GM21360 (cell line): ENCODE results near the gene CMYA5.
"Not testable (repeated sequence)": the region's sequence is repeated elsewhere in the genome, so short reads cannot be mapped to it uniquely, and the experiment has no call there.

Experiments
- ATAC-seq: cut with Tn5 transposase; IDR thresholded peaks from one replicate; pipeline ENCODE4 v1.9.1; 2021; ENCODE audit warnings: mild to moderate bottlenecking, moderate library complexity; ENCODE audit not compliant: unreplicated experiment

CMYA5 gene

DNA sequence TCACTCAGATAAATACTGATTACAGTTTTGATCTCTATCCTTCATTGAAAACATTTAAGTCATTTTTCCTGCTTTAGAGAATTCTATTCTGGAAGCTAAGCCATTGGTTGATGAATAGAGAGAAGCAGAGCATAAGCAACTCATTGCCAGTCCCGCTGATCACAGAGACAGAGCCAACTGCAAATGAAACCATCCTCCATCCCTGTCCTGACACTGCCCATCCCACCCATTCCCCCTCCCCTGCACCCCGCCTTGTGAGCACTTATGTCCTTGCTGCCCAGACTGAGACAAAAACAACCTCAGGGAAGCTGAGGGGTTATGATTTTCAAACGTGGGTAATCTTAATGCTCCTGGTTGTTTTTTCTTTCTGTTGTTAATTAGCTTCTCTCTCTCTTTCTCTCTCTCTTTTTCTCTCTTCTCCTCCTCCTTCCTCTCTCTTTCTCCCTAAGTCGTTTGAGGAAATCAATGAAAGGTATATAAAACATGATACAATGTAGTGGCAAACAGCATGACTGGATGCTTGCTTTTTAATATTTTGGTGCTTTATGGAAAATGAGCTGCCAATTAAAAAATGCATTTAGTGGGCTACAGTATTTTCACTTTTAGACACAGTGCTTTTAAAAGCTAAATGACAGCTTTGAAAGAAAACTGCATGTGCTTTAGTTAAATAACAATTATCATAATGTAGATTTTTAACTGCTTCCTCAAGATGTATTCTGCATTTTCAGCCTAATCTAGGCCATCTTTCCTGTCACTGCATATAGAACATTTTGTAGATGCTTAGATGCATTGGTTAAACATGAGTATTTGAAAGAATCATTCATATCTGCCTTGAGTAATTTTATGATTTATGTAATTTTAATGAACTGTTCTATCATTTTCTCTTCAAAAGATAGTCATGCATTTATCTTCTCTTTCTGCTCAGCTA, 57.3 kb downstream of the CMYA5 start:
- no peak for ATAC-seq

DNA sequence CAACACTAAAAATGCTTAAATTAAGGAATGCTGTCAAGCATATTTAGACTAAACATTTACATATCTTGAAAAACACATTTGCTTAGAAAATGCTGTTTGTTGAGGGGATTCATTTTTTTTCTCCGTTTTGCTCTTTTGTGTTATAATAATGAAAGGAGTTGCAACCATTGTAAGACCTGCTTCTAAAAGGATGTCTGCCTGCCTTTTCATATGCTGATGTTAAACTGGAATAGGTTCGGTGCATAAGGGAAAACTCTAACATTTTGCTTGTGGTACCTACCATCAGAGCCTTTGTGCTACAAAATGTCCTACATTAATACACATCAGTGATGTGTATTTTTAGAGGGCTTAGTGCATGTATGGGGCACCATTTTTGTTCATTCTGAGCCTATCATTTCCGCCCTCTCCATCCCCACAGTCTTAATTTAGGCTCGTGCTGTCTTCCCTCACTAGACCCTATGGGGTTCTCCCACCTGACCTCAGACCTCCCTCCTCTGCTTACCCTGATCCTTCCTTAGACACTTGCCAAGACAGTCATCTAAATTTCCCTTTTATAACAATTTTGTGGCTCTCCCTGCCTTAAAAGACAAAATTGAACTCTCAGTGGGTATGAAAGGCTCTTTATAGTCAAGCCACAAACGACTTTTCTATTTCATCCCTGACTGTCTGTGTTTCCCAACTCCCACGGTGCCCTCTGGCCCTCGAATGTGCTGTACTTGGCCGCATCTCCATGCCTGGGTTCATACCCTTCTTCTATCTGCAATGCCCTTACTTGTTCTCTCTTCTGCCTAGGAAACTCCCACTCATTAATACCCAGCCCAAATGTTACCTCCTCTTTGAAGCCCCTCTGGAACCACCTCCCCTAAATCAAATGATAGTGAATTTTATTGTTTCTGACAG, 61.2 kb downstream of the CMYA5 start:
- no peak for ATAC-seq

DNA sequence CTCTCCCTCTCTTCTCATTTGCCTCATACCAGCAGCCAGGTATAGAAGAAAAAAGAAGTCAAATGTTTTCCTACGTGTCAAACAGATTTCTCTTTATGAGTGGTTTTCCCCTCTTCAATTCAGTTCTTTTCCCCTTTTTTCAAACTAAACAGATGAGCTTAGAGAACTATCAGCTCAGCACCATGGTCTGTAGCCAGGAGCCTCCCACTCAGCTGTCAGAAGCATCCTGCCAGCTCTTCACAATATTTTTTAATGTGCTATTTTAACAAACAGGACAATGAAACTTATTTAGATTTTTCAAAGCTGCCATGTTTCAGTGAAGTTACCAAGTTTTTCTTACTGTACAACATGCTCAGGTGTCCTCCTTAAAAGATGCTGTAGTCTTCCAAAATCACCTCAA, 63.5 kb downstream of the CMYA5 start:
- ATAC-seq = no peak

DNA sequence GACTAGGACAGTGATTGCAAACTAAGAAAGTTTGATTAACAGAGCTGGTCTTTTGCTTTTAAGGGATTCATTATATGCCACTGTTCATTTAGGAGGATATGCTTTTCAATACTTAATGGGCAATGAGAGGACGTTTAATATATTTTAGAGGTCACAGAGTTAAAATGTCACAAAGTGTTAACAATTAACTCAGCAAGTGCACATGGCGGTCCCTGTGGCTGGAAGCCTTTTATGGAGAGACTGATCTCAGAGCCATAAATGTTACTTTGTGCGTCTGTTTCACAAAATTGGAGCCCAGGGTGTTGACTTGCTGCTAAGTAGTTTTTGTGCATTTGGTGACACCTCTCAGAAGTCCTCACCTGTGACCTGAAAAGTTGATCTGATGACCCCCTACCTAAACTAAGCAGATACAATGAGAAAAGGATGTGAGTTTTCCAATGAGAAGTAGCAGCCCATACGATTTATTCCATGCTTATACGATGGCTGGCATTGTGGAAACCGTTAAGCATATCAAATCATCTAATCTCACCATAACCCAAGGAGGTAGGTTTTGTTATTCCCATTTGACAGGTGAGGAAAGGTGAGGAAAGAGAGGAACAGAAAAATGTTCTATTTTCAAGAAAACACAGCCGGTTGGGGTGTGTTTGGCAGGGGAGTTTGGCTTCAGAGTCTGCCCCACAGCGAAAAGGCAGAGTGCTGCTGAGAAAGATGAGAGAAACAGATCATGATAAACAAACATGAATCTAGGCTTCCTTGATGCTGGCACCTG, 64.4 kb downstream of the CMYA5 start:
- no peak for ATAC-seq

DNA sequence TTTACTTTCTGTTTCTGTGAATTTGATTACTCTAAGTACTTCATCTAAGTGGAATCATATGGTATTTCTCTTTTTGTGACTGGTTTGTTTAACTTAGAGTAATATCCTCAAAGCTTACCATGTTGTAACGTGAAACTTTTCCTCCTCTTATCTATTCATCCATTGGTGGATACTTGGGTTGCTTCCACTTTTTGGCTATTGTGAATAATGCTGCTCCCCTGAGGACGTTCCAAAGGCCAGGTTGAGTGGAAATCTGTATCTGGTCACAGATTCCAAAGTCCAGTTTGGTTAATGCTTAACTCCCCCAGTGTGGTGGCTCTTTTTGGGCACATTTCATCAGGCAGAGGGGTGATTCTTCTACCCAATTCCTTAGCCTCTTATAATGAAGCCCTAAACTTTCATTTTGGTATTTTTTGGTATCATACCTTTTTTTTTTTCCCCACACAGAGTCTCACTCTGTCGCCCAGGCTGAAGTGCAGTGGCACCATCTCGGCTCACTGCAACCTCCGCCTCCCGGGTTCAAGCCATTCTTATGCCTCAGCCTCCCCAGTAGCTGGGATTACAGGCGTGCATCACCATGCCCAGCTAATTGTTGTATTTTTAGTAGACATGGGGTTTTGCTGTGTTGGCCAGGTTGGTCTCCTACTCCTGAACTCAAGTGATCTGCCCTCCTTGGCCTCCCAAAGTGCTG, 65.4 kb downstream of the CMYA5 start:
- ATAC-seq = no peak

DNA sequence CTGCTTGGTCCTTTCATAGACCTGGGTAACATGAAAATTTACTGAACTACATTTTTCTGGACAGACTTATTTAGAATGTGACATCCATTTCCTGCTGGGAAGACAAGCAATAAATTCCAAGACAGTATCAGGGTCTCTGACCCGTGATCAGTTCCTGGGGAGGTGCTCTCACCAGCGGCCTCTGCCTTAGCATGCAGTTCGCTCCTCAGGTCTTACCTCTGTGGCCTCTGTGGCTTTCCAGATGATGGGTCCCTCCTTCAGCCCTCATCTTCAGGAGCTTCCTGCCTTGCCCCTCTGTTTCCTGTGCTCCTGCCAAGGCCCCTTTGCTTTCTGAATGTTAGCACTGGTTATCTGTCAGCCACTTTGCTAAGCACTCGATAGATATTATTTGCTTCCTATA, 66.4 kb downstream of the CMYA5 start:
- no peak for ATAC-seq

DNA sequence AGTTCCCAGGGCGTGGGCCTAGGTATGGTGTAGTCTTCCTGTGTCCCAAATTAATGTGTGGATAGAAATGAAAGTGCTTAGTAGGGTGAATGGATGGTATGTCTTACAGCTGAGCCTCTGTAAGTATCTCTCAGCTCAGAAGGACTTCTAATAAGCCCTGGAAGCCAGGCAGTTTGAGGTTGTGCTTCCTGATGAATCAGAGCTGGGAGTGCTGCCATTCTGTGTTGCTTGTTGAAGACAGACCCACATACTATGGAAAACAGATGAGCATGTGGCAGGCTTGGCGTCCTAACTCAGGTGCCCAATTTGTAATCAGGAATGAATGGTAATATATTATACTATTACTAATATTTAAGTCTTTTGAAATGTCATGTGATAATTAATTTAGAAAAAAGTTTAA, 69.8 kb downstream of the CMYA5 start:
- ATAC-seq = no peak

DNA sequence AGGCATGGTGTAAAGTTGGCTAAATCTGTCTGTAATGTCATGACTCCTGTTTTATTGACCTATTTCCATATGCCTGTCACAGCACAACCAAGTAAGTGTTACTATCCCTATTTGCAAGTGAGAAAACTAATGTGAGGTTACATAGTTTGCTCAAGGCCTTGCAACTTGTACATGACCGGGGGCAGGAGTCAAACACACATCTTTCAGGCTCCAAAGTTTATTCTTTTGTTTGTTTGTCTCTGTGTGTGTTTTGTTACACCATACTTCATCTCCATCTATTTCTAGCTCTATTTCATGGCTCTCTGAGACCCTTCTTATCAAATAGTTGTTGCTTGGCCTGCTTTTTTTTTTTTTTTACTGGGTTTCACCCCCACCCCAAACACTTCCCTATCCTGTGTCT, 70.2 kb downstream of the CMYA5 start:
- no peak for ATAC-seq

DNA sequence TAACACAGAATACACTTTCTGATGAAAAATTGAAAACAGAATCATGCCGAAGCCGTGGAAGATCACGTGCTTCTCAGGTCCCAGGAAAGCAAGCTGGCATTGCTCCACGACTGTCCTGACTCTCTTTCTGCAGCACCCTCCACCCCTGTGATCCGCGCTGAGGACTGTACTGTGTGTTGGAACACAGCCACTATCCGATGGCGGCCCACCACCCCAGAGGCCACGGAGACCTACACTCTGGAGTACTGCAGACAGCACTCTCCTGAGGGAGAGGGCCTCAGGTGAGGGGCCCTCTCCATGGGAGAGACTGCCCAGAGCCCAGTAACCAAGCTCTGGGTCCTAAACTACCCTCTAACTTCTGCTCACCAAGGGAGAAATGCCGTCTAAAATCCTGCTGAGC, 73.3 kb downstream of the CMYA5 start:
- no peak for ATAC-seq

DNA sequence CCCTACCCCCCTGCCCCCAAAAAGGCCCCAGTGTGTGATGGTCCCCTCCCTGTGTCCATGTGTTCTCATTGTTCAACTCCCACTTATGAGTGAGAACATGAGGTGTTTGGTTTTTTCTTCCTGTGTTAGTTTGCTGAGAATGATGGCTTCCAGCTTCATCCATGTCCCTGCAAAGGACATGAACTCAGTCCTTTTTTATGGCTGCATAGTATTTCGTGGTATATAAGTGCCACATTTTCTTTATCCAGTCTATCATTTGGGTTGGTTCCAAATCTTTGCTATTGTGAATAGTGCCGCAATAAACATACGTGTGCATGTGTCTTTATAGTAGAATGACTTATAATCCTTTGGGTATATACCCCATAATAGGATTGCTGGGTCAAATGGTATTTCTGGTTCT, 74.5 kb downstream of the CMYA5 start:
- ATAC-seq = not testable (repeated sequence)

DNA sequence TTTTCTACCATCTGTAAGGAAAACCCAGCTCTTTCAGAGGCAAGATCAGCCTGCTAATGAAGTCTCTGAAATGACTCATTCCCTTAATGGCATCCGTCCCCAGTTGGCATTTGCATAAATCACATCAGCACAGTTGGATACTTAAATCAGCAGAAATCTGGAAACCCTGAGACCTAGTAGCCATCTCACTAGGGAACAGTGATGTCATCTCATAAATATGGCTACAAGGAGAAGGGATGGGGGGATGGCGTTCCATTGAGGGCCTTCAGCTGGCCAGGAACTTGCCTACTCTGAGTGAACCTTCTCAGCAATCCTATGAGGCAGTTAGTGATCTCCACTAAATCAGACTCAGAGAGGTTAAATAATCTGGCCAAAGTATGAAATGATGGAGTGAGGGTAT, 81.8 kb downstream of the CMYA5 start:
- no peak for ATAC-seq

DNA sequence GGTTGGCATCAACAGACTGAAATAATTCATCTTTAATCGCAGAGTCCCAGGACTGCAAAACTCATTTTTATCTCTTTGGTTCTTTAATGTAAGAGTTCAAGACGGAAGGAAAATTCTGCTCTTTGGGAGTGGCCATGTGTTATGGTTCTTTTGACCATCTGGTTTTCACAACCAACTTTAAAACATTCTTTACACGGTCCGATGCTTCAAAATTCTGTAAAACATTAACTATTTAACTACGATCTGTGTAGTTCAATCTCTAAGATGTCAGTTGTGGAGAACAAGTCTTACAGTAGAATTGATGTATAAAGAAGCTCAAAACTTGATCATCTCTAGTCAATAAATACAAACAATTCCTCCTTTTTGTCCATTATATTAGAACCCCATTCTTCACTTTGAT, 83.0 kb downstream of the CMYA5 start:
- ATAC-seq = no peak

DNA sequence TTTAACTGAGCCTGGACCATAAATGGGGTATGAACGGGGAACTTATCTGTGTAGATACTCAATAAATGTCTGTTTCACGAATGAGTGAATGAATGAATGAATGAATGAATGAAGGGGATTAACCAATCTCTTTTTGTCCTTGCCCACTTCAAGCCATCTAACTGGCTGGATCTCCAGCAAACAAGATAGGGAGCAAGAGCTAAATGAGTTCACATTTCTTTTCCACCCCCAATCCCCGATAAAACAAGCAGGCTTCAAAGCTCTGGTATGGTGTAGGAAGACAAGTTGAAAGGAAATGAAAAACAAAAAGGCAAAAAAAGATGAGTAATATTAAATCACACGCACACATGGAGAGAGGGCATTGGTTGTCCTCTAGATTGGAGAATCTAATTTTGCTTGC, 84.0 kb downstream of the CMYA5 start:
- no peak for ATAC-seq

DNA sequence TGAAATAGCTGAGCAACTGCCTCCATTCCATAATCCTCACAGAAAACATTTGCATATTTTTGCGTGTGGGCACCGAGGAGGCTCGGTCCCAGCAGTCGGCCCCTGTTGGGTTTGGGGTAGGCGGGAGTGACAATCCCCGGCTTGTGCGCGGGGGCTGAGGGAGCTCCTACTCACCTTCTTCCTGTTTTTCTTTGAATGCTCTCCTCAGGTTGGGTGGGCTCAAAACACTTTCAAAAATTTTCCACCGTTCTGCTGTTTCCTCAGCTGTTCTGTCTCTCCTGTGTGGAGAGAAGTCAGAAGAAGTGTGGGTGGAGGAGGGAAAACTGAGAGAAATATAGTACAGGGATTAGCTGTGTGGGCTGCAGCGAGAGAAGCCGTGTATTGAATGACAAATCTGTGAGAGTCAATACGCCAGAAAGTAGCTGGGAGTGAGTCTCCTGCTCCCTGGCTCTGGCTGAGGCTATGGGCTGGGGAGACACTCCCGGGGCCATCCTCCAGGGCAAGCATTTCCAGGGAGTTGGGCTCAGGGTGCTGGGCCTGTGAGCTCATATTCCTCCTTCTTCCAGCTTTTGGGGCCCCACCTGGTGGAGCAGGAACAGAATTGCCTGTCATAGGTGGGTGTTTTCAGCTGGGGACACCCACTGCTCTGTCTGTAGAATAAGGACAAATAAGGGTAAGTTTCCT, 84.7 kb downstream of the CMYA5 start:
- ATAC-seq = no peak

DNA sequence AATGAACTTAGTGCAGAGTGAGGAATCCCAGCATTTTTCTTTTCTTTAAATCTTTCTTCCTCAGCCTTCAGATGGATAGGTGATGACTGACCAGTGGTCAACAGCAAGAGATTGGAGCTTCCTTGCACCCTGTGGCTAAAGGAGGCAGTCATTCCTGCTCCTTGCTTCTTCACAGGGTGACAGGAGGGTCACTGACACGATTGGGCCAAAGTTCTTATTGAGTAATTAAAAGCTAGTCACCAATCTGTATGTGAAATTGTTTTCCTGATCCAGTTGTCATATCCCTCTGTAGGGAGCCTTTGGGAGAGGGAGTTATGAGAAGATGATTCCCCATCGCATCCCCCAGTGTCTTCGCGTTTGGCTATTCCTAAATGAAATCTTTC, 85.2 kb downstream of the CMYA5 start:
- no peak for ATAC-seq

DNA sequence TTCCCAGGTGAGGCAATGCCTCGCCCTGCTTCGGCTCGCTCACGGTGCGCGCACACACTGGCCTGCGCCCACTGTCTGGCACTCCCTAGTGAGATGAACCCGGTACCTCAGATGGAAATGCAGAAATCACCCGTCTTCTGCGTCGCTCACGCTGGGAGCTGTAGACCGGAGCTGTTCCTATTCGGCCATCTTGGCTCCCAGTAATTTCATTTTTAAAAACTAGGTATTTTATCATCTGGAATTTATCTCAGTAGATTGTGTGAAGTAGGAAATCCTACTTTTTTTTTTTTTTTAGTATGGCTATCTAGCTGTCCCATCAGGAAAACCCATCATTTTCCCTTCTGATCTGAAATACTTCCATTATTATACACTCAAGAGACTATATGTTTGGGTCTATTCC, 95.1 kb downstream of the CMYA5 start:
- ATAC-seq = not testable (repeated sequence)

DNA sequence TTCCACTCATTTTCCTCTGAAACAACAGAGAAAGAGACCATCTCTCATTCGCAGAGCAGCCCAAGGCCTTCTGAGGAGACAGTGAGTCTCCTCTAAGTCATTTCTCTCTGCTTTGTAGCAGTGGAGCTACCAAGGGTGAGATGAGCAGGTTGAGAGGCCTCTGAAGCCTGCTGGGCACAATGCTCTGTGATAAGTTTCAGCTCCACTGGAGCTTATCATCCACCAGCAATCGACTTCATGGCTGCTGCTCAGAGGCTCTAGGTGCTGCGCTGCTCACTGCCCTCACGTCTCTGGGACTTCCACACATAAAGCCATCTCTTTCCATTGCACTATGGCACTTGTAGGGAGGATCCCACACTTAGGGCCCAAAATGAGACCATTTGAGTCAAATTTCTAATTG, 96.3 kb downstream of the CMYA5 start:
- ATAC-seq = no peak

DNA sequence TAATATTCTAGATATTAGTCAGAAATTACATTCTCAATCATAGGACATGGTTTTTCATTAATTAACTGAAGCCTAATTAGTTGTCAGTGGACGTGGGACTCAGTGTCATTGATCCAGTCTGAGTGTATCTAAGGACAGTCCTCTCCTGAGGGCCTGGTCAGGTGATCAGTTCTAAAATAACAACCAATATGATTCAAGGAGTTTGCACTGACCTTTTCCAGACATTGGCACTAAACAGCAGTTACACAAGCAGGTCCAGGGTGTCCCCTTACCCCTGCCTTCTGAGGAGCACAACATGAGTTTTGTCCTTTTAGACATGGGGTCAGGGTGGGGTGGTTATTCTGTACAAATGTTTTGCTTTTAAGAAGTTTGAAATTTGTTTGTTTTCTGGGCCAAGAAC, 97.8 kb downstream of the CMYA5 start:
- ATAC-seq = no peak

DNA sequence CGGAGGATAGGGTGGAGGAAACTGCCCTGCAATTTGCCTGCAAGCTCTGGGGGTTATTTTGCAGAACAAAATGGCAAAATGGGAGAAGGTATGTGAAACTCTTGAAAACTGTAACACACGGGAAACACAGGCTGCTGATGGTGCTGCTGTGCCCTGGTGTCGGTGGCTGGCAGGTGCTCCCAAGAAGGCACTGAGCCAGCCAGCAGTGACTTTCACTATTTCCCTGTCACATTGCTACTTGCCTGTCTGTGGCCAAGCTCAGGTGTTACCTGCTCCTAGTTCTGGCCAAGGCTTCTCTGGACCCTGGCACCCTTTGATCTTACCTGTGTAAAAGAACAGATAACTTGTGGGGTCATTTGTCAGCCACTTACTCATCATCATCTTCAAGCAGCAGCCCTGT, 102.2 kb downstream of the CMYA5 start:
- ATAC-seq = no peak

DNA sequence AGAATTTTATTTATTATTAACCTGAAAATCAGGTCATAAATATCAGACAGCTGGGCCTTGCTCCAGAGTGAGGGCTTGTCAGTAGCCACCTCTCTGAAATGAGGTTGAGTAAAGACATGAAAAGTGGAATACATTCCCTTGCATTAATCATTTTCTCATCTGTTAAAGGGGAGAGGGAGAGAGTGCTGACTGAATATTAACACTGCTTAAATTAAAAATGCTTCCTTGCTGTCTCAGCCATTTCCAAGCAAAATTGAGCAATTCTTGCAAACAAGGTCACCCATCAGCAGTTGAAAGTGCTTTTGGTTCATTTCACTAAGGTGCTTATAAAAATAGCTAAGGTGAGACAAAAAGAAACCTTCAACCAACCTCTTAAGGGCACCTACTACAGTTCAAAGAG, 102.8 kb downstream of the CMYA5 start:
- ATAC-seq = no peak
